ENCODE data around the gene NHSL1. TPM values are rescaled to one million over a fixed set of nuclear protein-coding genes. Genes with fewer than 3 reads are reported as not detected.

Gene NHSL1
- total RNA-seq, 1 donor from 2014 or later, result 72.3 TPM

GRCh38 chr6:138421608-138422007 lies 77.7 kb downstream of the NHSL1 start:
- Mint-ChIP-seq H3K36me3 (ENCODE audit: low read depth, unreplicated experiment) (peaks cover 28% of the 10 kb centered on the region), H3K4me1 (ENCODE audit: unreplicated experiment) (peaks cover 6% of the 10 kb centered on the region), H3K9me3 (ENCODE audit: unreplicated experiment) (no peaks in the 10 kb centered on the region), H3K4me3 (ENCODE audit: unreplicated experiment) (no peak overlapping the region), H3K27ac (ENCODE audit: unreplicated experiment) (no peak overlapping the region), H3K27me3 (ENCODE audit: unreplicated experiment) (peaks cover 11% of the 10 kb centered on the region)
- no peak for DNase-seq (ENCODE audit: low spot score)
- no peak for TF ChIP-seq CTCF (IDR thresholded peaks at IDR 0.05; ENCODE audit: unreplicated experiment)

GRCh38 chr6:138421089-138421488 lies 78.2 kb downstream of the NHSL1 start:
- no peak for DNase-seq (ENCODE audit: low spot score)
- H3K4me3 Mint-ChIP-seq (ENCODE audit: unreplicated experiment), result no peak overlapping the region
- peaks cover 6% of the 10 kb centered on the region for H3K4me1 Mint-ChIP-seq (ENCODE audit: unreplicated experiment)
- peaks cover 28% of the 10 kb centered on the region for H3K36me3 Mint-ChIP-seq (ENCODE audit: low read depth, unreplicated experiment)
- peaks cover 12% of the 10 kb centered on the region for H3K27me3 Mint-ChIP-seq (ENCODE audit: unreplicated experiment)
- TF ChIP-seq CTCF (IDR thresholded peaks at IDR 0.05; ENCODE audit: unreplicated experiment), result no peak
- H3K27ac Mint-ChIP-seq (ENCODE audit: unreplicated experiment), result no peak overlapping the region
- no peaks in the 10 kb centered on the region for H3K9me3 Mint-ChIP-seq (ENCODE audit: unreplicated experiment)

DNA sequence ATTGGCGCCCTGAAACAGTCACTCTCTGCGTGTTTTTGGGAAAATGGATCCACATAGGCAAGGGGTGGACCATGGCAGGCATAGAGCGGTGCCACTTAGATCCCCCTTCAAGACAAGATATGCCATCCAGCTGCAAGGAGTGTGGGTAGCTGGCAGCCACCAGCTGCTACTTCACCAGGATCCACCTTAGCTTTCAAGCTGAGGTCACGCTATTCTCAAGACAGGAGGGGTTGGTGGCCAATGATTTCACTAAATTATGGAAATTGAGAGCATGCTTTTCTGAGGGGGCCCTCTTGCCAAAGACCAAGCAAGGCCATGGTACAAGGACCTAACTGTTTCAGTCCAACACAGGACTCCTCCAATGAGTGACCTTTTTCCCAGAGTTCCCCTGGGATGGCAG lies 78.9 kb downstream of the NHSL1 start:
- Mint-ChIP-seq H3K27ac (ENCODE audit: unreplicated experiment) (no peak overlapping the region), H3K9me3 (ENCODE audit: unreplicated experiment) (no peaks in the 10 kb centered on the region), H3K4me3 (ENCODE audit: unreplicated experiment) (no peak overlapping the region), H3K4me1 (ENCODE audit: unreplicated experiment) (peaks cover 6% of the 10 kb centered on the region), H3K36me3 (ENCODE audit: low read depth, unreplicated experiment) (peaks cover 26% of the 10 kb centered on the region), H3K27me3 (ENCODE audit: unreplicated experiment) (peaks cover 12% of the 10 kb centered on the region)
- DNase-seq (ENCODE audit: low spot score), result no peak
- TF ChIP-seq CTCF (IDR thresholded peaks at IDR 0.05; ENCODE audit: unreplicated experiment), result no peak

- no peak for TF ChIP-seq CTCF (IDR thresholded peaks at IDR 0.05; ENCODE audit: unreplicated experiment)
- Mint-ChIP-seq H3K27me3 (ENCODE audit: unreplicated experiment) (peaks cover 15% of the 10 kb centered on the region), H3K4me3 (ENCODE audit: unreplicated experiment) (no peak overlapping the region), H3K27ac (ENCODE audit: unreplicated experiment) (no peak overlapping the region), H3K4me1 (ENCODE audit: unreplicated experiment) (peaks cover 6% of the 10 kb centered on the region), H3K9me3 (ENCODE audit: unreplicated experiment) (no peaks in the 10 kb centered on the region), H3K36me3 (ENCODE audit: low read depth, unreplicated experiment) (peaks cover 27% of the 10 kb centered on the region)
- no peak for DNase-seq (ENCODE audit: low spot score)
Measured at GRCh38 chr6:138419766-138420165, 79.5 kb downstream of the NHSL1 start.

DNA sequence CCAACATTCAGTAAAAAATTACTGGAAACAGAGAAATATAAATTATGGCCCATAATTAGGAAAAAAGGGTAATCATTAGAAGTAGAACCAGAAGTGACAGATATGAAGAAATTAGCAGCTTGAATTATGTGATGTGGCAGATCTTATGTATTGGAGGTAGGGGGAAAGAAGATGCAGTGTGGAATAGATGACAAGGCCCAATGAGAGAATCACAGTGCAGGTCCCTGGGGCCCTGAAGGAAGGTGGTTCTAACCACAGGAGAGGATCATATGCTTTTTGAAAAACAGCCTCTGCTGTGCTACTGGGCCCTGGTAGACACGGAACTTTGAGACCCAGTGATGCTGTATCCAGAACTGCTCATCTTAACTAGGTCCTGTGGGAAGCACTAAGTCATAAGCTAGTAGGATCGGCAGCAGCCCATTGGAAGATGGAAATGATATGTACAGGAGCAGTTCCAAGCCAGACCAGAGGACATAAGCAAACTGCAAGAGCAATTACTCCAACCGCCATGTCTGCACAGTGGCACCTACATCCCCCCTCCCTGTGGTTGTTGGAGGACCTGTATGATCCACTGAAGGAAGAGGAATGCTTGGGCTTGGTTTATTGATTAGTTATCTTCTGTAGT lies 81.1 kb downstream of the NHSL1 start:
- no peak for TF ChIP-seq CTCF (IDR thresholded peaks at IDR 0.05; ENCODE audit: unreplicated experiment)
- Mint-ChIP-seq H3K4me3 (ENCODE audit: unreplicated experiment) (peak overlapping the region; percentile 4), H3K27ac (ENCODE audit: unreplicated experiment) (peak overlapping the region; percentile 5), H3K27me3 (ENCODE audit: unreplicated experiment) (peaks cover 14% of the 10 kb centered on the region), H3K4me1 (ENCODE audit: unreplicated experiment) (peaks cover 3% of the 10 kb centered on the region), H3K36me3 (ENCODE audit: low read depth, unreplicated experiment) (peaks cover 24% of the 10 kb centered on the region), H3K9me3 (ENCODE audit: unreplicated experiment) (no peaks in the 10 kb centered on the region)
- DNase-seq (ENCODE audit: low spot score), result no peak

Measured in endothelial cell (in vitro differentiated cells).